Liver (tissue), 9 donors: ENCODE data around the gene KIF14. TPM values are rescaled to one million over a fixed set of nuclear protein-coding genes. Genes with fewer than 3 reads are reported as not detected.

Experiments
- DNase-seq: peaks from one replicate; pipeline ENCODE4 v3.0.0-alpha.2; 2017; ENCODE audit warnings: low spot score
- H3K27ac ChIP-seq, 2 donors: one replicate each; pipeline ENCODE4 v1.7.0; 2013; ENCODE audit warnings: inconsistent platforms in 2 of 2, low read length in 2 of 2, control low read depth in 1 of 2, low read depth in 1 of 2, mild to moderate bottlenecking in 1 of 2
- H3K27me3 ChIP-seq, 4 donors: one replicate each; pipeline versions ENCODE4 v1.6.1 to v1.7.0; 2013; ENCODE audit warnings: low read length in 3 of 4, inconsistent platforms in 1 of 4, mild to moderate bottlenecking in 1 of 4, moderate library complexity in 1 of 4; ENCODE audit not compliant: control insufficient read depth in 4 of 4, insufficient read depth in 4 of 4
- H3K36me3 ChIP-seq, 4 donors: one replicate each; pipeline versions ENCODE4 v1.6.1 to v1.7.0; 2013; ENCODE audit warnings: low read length in 3 of 4, mild to moderate bottlenecking in 3 of 4, low read depth in 1 of 4, moderate library complexity in 1 of 4; ENCODE audit not compliant: control insufficient read depth in 4 of 4, insufficient read depth in 3 of 4
- H3K4me1 ChIP-seq, 4 donors: one replicate each; pipeline versions ENCODE4 v1.6.1 to v1.7.0; 2013; ENCODE audit warnings: low read length in 3 of 4, mild to moderate bottlenecking in 3 of 4, moderate library complexity in 1 of 4; ENCODE audit not compliant: control insufficient read depth in 4 of 4, insufficient read depth in 4 of 4
- H3K4me3 ChIP-seq, 3 donors: one replicate each; pipeline versions ENCODE4 v1.6.1 to v1.7.0; 2013; ENCODE audit warnings: low read length in 3 of 3, control low read depth in 1 of 3, low read depth in 1 of 3, mild to moderate bottlenecking in 1 of 3
- H3K9ac ChIP-seq, 2 donors: one replicate each; pipeline ENCODE4 v1.7.0; 2013; ENCODE audit warnings: low read length in 2 of 2, mild to moderate bottlenecking in 2 of 2, moderate library complexity in 2 of 2, control low read depth in 1 of 2, low read depth in 1 of 2
- H3K9me3 ChIP-seq, 4 donors: one replicate each; pipeline versions ENCODE4 v1.6.1 to v1.7.0; 2013; ENCODE audit warnings: low read length in 3 of 4; ENCODE audit not compliant: control insufficient read depth in 4 of 4
- ATF3 ChIP-seq: IDR thresholded peaks from 2 replicates; pipeline ENCODE4 v1.6.1; 2016; ENCODE audit warnings: antibody characterized with exemption
- CTCF ChIP-seq: fragments of 150-350 bp; IDR thresholded peaks from 2 replicates; pipeline ENCODE4 v1.5.1; 2017; ENCODE audit warnings: improper control_type of control experiment, low read depth, low read length; ENCODE audit not compliant: missing input control
- EGR1 ChIP-seq, 2 donors: IDR thresholded peaks; 2 replicates each; pipeline ENCODE4 v1.6.1; 2016 to 2018; ENCODE audit warnings: antibody characterized with exemption in 2 of 2, low read depth in 2 of 2
- FOXA1 ChIP-seq: IDR thresholded peaks from 2 replicates; pipeline ENCODE4 v1.6.1; 2016; ENCODE audit warnings: antibody characterized with exemption
- FOXA2 ChIP-seq: IDR thresholded peaks from 2 replicates; pipeline ENCODE4 v1.6.1; 2016; ENCODE audit warnings: antibody characterized with exemption
- GABPA ChIP-seq, 2 donors: IDR thresholded peaks in 1 of 2; conservative IDR thresholded peaks in 1 of 2; 2 replicates each; pipeline ENCODE4 v1.6.1; 2016; ENCODE audit warnings: antibody characterized with exemption in 2 of 2, mild to moderate bottlenecking in 1 of 2, moderate library complexity in 1 of 2
- HNF4A ChIP-seq, 2 donors: conservative IDR thresholded peaks; 2 replicates each; pipeline ENCODE4 v1.6.1; 2016; ENCODE audit warnings: antibody characterized with exemption in 2 of 2, mild to moderate bottlenecking in 2 of 2
- HNF4G ChIP-seq: IDR thresholded peaks from 2 replicates; pipeline ENCODE4 v1.6.1; 2016; ENCODE audit warnings: antibody characterized with exemption
- JUND ChIP-seq, 2 donors: IDR thresholded peaks; 2 replicates each; pipeline ENCODE4 v1.6.1; 2016; ENCODE audit warnings: antibody characterized with exemption in 2 of 2
- MAX ChIP-seq: IDR thresholded peaks from 2 replicates; pipeline ENCODE4 v1.6.1; 2016; ENCODE audit warnings: antibody characterized with exemption
- NR2F2 ChIP-seq: IDR thresholded peaks from 2 replicates; pipeline ENCODE4 v1.6.1; 2016; ENCODE audit warnings: antibody characterized with exemption
- RAD21 ChIP-seq, 2 donors: IDR thresholded peaks; 2 replicates each; pipeline ENCODE4 v1.6.1; 2016; ENCODE audit warnings: antibody characterized with exemption in 2 of 2, mild to moderate bottlenecking in 2 of 2
- REST ChIP-seq: IDR thresholded peaks from 2 replicates; pipeline ENCODE4 v1.6.1; 2016; ENCODE audit warnings: antibody characterized with exemption, mild to moderate bottlenecking
- RXRA ChIP-seq, 2 donors: IDR thresholded peaks; 2 replicates each; pipeline ENCODE4 v1.6.1; 2017 to 2018; ENCODE audit warnings: antibody characterized with exemption in 2 of 2, mild to moderate bottlenecking in 1 of 2
- SP1 ChIP-seq: IDR thresholded peaks from 2 replicates; pipeline ENCODE4 v1.6.1; 2018; ENCODE audit warnings: antibody characterized with exemption, mild to moderate bottlenecking
- TAF1 ChIP-seq: conservative IDR thresholded peaks from 2 replicates; pipeline ENCODE4 v1.6.1; 2016; ENCODE audit warnings: antibody characterized with exemption, mild to moderate bottlenecking
- YY1 ChIP-seq: IDR thresholded peaks from 2 replicates; pipeline ENCODE4 v1.6.1; 2016; ENCODE audit warnings: antibody characterized with exemption, mild to moderate bottlenecking
- WGBS: extraction: QIAGEN DNeasy Blood & Tissue Kit; methylation state at CpG from one replicate; pipeline ENCODE4 v1.1.7; 2013; 5-methylcytosine and 5-hydroxymethylcytosine counted together
- polyA plus RNA-seq, 2 donors: library from polyadenylated mRNA; stranded (reverse) in 1 of 2; unstranded in 1 of 2; fragments of 200-250 nt in 1 of 2; fragments of >200 nt in 1 of 2; fragmentation: Nextera tagmentation in 1 of 2; extraction: Ambion mirVana in 1 of 2; gene quantifications; one replicate each; pipeline versions ENCODE4 v1.2.1 to v1.2.3, GENCODE V29; 2013 to 2015
- total RNA-seq, 2 donors: library from RNA; depleted of rRNA; stranded (reverse); fragments of >200 nt; gene quantifications; one replicate each; pipeline ENCODE4 v1.2.3, GENCODE V29; 2014
- TF ChIP-seq, protein P1 (sequence below): IDR thresholded peaks from 2 replicates; pipeline ENCODE4 v1.6.1; 2016; ENCODE audit warnings: antibody characterized with exemption
- donor health status: healthy.
- donor health status: healthy.
- donor health status: healthy.
- donor health status: healthy.
- donor health status: healthy.

Gene KIF14
- total and polyA plus RNA-seq, 4 donors: 0.13 to 8.8 (median 0.22) TPM

DNA sequence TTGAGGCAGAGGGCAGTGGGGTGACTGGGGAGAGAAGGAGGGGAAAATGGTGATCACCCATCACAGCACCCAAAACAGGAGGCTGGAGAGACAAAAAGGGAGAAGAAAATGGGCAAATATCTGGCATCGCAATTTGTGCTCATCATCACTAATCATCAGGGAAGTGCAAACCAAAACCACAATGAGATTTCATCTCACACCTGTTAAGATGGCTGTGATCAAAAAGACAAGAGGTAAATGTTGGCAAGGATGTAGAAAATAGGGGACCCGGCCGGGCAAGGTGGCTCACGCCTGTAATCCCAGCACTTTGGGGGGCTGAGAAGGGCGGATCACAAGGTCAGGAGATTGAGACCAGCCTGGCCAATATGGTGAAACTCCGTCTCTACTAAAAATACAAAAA, 74.0 kb downstream of the KIF14 start:
- Histone ChIP-seq H3K9me3 (no peaks in the 10 kb centered on the region), H3K27me3 (no peaks in the 10 kb centered on the region), H3K9ac (no peak overlapping the region), H3K4me1 (no peaks in the 10 kb centered on the region), H3K4me3 (no peak overlapping the region), H3K27ac (no peak overlapping the region), H3K36me3 (no peaks in the 10 kb centered on the region)
- no peak for TF ChIP-seq HNF4G
- TF ChIP-seq JUND (IDR thresholded peaks at IDR 0.05): no peak
- TF ChIP-seq, protein P1, sequence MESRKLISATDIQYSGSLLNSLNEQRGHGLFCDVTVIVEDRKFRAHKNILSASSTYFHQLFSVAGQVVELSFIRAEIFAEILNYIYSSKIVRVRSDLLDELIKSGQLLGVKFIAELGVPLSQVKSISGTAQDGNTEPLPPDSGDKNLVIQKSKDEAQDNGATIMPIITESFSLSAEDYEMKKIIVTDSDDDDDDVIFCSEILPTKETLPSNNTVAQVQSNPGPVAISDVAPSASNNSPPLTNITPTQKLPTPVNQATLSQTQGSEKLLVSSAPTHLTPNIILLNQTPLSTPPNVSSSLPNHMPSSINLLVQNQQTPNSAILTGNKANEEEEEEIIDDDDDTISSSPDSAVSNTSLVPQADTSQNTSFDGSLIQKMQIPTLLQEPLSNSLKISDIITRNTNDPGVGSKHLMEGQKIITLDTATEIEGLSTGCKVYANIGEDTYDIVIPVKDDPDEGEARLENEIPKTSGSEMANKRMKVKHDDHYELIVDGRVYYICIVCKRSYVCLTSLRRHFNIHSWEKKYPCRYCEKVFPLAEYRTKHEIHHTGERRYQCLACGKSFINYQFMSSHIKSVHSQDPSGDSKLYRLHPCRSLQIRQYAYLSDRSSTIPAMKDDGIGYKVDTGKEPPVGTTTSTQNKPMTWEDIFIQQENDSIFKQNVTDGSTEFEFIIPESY: no peak
- no peak for TF ChIP-seq SP1
- TF ChIP-seq GABPA (IDR thresholded peaks at IDR 0.05 in 1 of 2, conservative IDR thresholded peaks at IDR 0.05 in 1 of 2): no peak
- TF ChIP-seq YY1: no peak
- no peak for TF ChIP-seq MAX
- no peak for TF ChIP-seq REST
- TF ChIP-seq CTCF: no peak
- TF ChIP-seq RXRA (IDR thresholded peaks at IDR 0.05): no peak
- TF ChIP-seq EGR1 (IDR thresholded peaks at IDR 0.05; ENCODE audit: low read depth in 2 of 2): no peak
- no peak for TF ChIP-seq TAF1
- TF ChIP-seq NR2F2: no peak
- no peak for DNase-seq
- 83% methylated on average over 6 of the region's 6 CpGs for WGBS

DNA sequence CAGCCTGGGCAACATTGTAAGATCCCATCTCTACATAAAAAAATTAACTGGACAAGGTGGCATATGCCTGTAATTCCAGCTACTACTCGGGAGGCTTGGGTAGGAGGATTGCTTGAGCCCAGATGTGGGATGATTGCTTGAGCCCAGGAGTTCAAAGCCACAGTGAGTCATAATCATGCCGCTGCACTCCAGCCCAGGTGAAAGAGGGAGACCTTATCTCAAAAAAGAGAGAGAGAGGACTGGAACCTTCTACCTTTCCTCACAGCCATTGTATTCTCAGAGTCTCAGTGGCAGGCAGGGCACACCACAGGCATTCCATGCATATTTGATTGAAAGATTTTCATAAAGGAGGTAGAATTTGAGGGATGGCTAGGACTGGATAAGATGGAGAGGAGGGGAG, 78.4 kb downstream of the KIF14 start:
- Histone ChIP-seq H3K4me1 (no peaks in the 10 kb centered on the region), H3K36me3 (no peaks in the 10 kb centered on the region), H3K27ac (no peak overlapping the region), H3K9ac (no peak overlapping the region), H3K4me3 (no peak overlapping the region), H3K27me3 (no peaks in the 10 kb centered on the region), H3K9me3 (no peaks in the 10 kb centered on the region)
- no peak for DNase-seq
- WGBS: 90% methylated on average over 2 of the region's 2 CpGs
- TF ChIP-seq YY1 (no peak), JUND (IDR thresholded peaks at IDR 0.05) (no peak), HNF4A (conservative IDR thresholded peaks at IDR 0.05) (no peak), MAX (no peak), FOXA1 (no peak), CTCF (no peak), RXRA (IDR thresholded peaks at IDR 0.05) (no peak), RAD21 (IDR thresholded peaks at IDR 0.05) (no peak), FOXA2 (no peak), GABPA (IDR thresholded peaks at IDR 0.05 in 1 of 2, conservative IDR thresholded peaks at IDR 0.05 in 1 of 2) (no peak), ATF3 (no peak), TAF1 (no peak)
- TF ChIP-seq, protein P1: no peak
